Daoy (cell line): ENCODE results near the gene APOBR. TPM values are rescaled to one million over a fixed set of nuclear protein-coding genes. Genes with fewer than 3 reads are reported as not detected.
"Not testable (repeated sequence)": the region's sequence is repeated elsewhere in the genome, so short reads cannot be mapped to it uniquely, and the experiment has no call there.

Experiments used
- DNase-seq: peaks from one replicate; pipeline ENCODE4 v3.0.0-alpha.2; 2015; ENCODE audit warnings: low read depth
- total RNA-seq: library from RNA; depleted of rRNA; stranded (reverse); fragments of >200 nt; shearing (Covaris generic); gene quantifications from 2 replicates; pipeline ENCODE4 v1.2.3, GENCODE V29; 2014

Gene APOBR
- total RNA-seq, 1 experiment from 2014 or later = 0.06 TPM

GRCh38 chr16:28497861-28498599 is 3.6 kb downstream of the APOBR start:
- DNase-seq = no peak

- no peak for DNase-seq
Measured at GRCh38 chr16:28498666-28499381, 4.4 kb downstream of the APOBR start.

DNA sequence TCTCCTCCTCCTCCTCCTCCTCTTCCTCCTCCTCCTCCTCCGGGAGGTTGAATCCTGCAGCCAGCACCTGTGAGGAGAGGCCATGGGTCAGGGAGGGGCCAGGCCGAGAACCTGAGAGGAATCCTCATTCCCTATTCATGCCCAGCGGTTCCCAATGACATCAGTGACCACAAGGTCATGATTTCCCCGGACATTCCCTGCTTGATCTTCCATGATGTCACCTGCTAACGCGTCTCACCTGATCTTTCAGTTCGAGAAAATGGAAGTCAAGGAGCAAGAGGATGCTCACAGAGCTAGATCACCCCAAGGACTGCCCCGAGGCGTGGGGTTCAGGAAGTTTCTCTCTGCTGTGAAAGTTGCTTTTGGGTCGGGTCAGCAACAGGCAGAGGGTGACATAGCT is 5.4 kb downstream of the APOBR start:
- DNase-seq = no peak

GRCh38 chr16:28500476-28501180 is 6.2 kb downstream of the APOBR start:
- not testable (repeated sequence) for DNase-seq

DNA sequence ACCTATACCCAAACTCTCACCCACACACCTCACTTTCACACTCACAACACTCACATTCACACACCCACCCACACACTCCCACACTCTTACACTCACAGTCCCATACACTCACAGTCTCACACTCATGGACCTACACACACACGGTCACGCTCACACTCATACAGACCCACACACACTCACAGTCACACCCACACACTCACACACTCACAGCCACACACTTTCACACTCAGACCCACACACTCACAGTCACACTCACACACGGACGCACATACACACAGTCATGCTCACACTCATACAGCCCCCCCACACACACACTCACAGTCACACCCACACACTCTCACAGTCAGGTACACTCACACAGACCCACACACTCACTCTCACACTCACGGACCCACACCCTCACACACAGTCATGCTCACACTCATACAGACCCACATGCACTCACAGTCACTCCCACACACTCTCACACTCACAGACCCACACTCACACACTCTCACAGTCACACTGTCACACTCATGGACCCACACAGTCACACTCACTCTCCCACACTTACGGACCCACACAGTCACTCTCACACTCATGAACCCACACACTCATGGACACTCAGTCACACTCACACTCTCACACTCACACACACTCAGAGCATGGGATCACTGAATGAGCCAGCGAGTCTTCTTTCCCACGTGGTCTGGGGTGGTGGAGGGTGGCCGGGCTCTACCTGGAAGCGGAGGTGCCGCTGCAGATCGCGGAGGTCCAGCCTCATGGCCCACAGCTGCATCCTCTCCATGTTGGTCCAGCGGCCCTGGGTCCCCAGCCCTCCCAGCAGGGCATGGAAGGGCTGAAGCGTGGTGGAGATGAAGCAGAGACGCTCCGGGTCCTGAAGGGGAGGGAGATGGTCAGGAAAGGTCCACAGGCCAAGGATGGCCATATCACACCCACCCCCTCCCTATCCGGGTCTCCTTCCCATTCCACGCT is 7.1 kb downstream of the APOBR start:
- DNase-seq = no peak

- DNase-seq = no peak
Measured at GRCh38 chr16:28502290-28502689, 7.8 kb downstream of the APOBR start.

GRCh38 chr16:28503470-28504259 is 9.2 kb downstream of the APOBR start:
- peak; percentile 45 for DNase-seq

DNA sequence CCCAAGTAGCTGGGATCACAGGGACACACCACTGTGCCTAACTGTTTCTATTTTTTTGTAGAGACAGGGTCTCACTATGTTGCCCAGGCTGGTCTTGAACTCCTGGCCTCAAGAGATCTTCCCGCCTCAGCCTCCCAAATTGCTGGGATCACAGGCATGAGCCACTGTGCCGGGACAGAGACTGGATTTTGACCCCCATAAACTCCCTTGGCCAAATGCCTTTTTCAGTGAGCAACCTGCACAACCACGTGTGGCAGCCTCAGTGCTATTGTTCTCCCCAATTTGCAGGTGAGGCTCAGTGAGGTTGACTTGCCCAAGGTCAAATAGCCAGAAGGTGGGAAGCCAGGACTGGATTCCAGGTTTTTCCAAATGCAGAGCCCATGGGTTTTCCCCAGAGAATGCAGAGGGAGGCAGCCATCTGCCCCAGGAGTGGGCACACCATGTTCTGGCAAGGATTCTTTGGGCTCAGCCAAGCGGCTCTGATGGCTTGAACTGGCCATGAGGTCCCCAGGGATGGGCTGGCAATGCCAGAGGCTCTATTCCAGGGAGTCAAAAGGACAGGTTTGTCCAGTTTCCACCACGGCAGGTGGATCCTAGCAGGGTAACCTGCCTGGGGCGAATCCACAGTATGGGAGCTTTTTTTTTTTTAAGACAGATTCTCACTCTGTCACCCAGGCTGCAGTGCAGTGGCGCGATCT is 10.4 kb downstream of the APOBR start:
- DNase-seq = no peak

DNA sequence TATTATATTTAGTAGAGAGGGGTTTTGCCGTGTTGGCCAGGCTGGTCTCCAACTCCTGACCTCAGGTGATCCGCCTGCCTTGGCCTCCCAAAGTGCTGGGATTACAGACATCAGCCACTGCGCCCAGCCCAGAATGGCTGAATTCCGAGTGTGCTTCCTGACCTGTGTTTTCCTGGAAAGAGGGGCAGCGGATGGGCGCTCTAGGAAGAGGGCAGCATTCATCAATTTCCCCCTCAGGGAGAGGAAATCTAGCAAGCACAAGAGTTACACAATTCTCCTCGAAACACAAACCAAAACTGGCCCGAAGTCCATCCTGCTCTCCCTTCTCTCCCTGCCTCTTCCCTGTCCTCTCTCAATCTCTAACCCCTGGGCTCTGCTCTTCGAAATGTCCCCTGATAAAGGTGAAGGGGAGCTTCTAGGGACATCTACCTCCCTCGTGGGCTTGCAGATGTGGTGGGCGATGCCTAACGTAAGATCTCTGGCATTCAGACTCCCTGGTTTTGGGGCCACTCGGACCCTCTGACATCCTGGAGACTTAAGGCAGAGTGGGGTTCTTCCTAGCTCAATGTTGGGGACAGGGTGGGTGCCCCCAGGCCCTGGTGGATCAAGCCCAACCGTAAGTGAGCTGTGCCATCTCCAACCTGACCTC is 11.2 kb downstream of the APOBR start:
- DNase-seq = no peak

- DNase-seq = no peak
Measured at GRCh38 chr16:28511031-28511430, 16.6 kb downstream of the APOBR start.

GRCh38 chr16:28511801-28512789 is 17.7 kb downstream of the APOBR start:
- no peak for DNase-seq

DNA sequence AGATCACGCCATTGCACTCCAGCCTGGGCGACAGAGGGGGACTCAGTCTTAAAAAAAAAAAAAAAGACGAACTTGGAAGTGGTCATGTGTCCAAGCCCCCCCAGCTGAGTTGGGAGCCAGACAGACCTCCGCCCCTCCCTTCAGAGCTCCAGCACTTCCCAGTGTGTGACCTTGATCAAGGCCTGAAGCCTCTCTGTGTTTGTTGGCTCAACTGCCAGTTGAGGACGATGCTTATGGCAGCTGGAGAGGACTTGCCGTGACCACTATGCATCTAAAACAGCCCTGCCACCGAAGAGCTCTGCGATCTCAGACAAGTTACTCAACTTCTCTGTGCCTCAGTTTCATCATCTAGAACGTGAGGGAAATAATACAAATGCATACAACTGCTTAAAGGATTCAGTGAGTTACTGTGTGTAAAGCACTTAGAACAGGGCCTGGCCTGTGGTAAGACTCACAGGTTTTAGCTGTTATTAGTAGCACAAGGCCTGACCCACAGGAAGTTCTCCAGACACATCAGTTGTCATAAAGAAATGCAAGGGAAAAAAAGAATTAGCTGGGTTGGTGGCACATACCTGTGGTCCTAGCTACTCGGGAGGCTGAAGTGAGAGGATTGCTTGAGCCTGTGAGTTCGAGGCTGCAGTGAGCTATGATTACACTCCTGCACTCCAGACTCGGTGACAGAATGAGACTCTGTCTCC is 19.2 kb downstream of the APOBR start:
- no peak for DNase-seq

DNA sequence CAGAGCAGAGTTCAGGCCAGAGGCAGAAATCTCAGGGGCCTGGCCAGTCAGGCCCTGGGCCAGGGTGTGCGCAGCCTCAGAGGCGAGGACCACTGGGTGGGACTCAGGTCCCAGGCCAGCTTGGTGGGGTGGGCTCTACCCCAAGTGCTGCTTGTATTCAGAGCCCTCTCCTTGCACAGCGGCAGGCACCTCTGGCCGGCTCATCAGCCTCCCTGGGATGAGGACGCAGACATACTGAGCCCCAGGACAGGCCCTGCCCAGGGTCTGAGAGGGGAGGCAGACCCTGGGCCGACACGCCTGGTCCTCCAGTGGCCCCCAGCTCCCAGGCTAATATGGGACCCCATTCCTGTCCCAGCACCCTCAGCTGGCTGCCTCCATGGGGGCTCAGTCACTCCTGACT is 19.8 kb downstream of the APOBR start:
- no peak for DNase-seq

GRCh38 chr16:28520672-28521071 is 26.2 kb downstream of the APOBR start:
- DNase-seq = no peak

DNA sequence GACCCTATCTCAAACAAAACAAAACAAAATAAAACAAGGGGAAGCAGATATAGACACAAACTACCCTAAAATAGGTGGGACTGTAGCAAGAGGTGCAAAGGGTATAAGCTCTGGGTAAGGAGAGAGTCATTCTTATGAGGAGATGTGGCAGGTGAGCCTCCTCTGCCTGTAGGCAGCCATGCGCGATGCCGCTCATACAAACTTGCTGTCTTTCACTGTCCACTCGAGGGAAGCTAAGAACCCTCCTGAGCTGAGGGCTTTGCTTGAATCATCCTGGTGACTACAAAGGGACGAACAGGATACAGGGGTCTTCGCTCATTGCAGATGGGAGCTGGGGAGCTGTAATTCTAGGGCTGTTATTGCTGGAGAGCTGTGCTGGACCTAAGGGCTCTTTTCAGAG is 27.0 kb downstream of the APOBR start:
- DNase-seq = no peak

- no peak for DNase-seq
Measured at GRCh38 chr16:28522792-28523191, 28.3 kb downstream of the APOBR start.

DNA sequence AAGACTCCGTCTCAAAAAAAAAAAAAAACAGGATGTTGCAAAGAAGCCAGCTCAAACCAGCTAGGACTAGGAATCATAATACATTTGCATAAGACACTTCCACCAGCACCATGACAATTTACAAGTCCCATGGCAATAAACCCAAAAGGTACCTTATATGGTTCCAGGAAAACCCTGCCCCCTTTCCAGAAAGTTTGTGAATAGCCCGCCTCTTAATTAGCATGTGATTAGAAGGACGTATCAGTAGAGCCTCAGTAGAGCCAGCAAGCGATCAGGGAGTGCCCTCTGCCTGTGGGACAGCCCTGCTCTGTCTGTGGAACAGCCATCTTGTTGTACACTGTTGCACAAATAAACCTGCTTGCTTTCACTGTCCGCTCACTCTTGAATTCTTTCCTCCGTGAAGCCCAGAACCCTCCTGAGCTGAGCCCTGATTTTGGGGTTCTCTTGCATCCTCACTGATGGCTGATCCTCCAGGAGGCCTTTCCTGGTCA is 30.3 kb downstream of the APOBR start:
- no peak for DNase-seq
